EL (cell line): Measurements from ENCODE around the gene AKAP6.

ENCODE experiments used
- DNase-seq: peaks from one replicate; pipeline ENCODE4 v3.0.0-alpha.2; 2016

AKAP6 gene

DNA sequence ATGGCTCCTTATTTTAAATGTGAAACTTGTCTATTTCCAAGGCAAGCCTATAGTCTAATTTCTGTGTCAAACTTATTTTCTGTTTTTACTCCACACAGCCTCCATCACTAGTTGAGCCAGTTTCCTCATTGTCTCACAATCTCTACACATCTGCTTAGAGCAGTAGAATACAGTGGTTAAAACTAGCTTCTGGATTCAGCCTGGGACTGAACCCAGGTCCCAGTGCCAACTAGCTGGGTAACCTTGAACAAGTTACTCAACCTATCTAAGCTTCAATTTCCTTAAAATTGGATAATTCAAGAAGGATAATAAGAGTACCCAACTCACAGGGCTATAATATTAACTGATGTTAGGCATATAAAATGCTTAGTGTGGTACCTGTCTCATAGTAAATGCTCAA, 304.8 kb downstream of the AKAP6 start:
- no peak for DNase-seq

DNA sequence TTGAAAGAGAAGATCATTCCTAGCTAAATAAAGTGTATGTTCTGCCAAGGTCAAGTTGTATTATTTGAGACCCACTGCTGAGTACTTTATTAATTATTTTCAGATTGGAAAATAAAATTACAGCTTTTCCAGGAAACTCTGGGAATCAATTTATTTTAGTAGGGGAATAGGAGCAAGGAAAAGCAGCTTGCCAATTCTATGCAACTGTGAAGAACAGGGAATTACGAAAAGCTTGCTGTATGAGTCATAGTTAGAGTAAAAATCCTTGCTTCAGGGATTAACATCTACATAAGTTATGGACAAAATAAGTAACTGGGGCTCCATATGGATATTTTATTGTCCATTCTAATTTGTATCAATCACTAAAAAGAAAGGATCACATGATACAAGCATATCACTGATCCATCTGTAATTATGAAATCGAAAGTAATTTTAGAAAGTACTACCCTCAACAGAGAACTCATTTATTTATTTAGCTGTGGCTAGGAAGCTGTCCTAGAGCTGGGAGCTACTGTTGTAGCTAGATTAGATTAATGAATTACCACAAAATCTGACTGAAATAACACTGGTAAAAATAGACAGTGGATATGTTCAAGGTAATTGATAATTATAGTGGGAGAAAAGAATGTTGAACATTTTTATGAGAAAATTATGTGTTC, 306.1 kb downstream of the AKAP6 start:
- DNase-seq, result peak; percentile 46

DNA sequence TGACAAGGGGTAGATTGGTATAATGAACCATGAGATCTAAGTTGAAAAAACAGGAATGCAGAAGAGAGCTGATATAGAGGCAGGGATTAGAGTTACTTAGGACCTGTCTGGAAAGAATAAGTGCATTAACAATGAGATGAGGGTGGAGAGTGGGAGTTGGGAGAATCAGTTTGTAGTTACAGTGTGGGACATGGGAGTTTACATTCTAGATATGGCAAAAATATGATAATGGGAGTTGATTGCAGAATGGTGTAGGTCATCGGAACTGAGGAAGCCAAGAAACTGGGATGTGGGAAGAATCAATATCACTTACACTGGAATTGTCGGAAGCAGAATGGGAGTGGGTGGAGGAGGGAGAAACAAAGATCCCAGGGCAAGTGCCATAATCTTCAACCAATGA, 308.5 kb downstream of the AKAP6 start:
- DNase-seq, result no peak

DNA sequence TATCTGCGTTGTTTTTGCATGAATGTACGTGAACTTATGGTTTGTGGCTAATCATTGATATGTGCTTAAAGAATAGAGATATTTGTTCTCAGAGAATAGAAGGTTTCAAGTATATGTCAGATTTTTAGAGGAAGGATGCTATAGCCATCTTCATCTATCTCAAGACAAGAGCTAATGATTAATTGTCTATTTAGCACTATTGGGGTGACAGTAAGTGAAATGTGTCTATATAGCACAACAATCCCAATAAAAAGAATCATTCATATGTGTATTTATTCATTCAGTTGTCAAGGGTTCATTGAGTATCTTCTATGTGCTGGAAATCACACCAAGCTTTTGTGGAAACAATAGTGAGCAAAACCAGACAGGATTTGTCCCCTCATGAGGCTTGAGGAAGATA, 310.1 kb downstream of the AKAP6 start:
- DNase-seq, result no peak

DNA sequence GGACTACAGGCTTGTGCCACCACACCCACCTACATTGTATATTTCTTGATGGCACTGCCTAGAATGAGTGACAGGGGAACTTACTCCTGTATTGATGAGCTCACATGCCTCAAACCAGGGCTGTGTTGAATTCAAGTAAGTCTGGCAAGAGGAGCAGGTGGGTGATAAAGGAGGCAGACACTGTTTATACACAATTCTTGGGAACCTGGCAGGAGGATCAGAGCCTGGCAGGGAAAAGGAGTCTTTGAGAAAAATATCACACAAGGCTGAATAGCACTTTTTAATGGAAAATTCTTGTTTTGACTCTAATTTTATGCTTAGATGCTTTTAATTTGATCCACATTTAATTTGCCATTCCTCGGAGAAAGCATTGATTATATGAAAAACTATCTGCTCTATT, 316.5 kb downstream of the AKAP6 start:
- no peak for DNase-seq

DNA sequence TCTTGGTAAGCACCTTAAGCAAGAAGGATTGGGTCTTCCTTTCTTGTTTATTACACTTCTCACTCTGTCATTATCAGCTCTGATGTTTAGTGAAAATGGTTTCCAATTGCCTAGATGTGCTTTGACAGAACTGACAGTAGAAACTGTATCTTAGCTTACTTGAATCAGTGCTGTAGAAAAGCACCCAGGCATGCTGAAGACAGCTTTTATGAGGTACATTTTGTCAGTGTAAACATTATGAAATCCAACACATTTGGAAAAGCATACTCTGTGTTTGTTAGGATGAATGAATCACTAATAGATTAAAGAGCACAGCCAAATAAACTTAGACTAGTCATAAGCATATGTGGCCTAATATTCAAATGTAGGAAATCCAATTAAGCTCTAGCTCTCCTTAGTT, 319.3 kb downstream of the AKAP6 start:
- peak; percentile 24 for DNase-seq

DNA sequence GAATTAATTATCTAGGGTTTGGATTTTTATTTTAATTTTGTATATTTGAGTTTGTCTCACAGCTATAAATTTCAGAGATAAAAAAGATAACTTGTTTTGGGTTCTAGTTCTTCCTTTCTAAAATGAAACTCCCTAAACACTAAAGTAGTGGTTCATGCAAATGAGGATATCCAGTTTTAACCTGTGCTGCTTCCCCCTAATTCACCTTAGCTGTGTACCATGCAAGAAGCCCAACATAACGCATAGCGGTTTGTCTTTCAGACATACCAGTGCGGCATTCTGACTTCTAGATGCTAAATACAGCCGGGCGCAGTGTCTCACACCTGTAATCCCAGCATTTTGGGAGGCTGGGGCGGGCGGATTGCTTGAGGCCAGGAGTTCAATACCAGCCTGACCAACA, 320.9 kb downstream of the AKAP6 start:
- no peak for DNase-seq

DNA sequence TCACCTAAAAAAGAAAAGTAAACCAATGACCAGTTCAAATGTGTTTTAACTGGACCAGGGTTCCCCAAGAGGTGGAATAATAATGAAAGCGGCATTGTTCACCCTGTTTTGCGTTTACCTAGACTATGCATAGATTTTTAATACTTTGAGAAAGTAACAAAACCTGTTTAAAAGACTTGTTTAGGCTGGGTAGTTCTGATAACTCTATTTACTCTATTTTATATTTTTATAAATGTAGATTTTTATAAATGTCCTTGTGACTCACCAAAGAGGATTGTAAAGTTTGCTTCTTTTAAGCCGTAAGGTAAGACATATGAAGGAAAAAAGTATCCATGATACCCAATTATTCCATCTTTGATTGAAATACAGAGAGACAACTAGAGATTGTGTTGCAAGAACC, 321.6 kb downstream of the AKAP6 start:
- DNase-seq, result no peak

DNA sequence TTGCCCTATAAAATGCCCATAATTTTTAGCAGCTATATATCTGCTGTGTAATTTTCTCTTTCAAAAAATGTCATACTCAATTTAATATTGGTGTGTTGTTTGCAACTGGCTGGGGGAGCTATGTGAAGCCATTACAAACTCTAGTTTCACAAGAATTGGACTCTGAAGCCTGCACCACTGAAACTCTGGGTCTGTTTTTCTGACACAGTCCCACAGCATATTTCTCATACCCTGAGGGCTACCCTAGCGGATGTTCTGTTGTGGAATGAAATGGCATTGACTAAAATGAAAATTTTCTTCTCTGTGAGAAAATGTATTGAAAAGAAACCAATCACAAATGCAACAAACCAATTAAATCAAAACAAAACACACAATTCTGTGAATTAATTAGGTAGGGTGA, 325.0 kb downstream of the AKAP6 start:
- DNase-seq, result no peak

DNA sequence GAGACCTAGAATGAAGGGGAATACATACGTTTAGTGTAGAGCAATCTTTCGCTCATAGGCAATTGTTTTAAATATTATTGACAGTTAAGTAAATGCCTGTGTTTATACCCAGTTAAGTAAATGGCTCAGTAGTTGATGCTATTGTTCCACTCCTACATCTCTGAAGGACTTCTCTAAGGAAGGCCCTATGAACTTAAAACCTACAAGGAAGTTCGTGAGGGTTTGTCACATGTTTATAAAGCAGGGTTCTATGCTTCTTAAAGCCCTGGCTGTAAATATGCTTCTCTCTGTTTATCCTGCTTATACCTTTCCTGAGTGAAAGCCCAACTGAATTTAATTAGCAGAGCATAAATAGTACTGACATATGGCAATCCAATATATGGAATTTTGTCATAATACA, 327.5 kb downstream of the AKAP6 start:
- DNase-seq, result no peak

DNA sequence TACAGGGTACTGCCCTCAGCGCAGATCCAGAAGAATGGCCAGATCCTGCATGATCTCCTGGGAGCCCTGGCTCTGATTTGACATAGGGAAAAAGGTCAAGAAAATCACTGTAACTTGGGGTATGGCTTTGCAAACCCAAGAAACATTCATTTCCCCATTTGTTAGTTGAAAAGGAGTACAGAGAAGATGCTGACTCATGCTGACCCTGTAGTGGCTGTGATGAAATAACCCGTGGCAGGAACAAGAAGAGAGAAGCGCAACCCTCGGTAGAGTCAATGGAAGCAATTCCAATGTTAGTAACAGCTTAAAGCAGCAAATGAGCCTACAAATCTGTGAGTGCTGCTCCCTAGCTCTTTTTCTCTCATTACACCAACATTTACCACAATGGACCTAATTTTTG, 328.0 kb downstream of the AKAP6 start:
- peak; percentile 43 for DNase-seq

DNA sequence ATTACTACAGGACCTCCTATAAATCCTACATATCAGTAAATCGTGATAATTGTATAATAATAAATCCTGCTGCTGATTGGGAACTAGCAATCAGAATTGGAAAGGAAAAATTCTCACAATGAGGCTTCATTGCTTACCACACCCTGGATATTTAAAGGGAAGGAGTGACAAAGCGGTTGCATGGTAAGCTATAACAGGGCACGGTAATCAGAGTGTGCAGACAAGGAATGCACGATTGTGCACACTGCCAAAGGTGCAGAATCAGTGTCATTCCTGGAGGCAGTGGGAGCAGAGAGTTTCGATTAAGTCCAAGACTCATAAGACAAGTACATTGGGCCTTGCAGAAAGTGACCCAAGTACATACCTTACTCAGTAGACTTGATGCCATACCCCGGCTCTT, 332.1 kb downstream of the AKAP6 start:
- DNase-seq, result no peak

DNA sequence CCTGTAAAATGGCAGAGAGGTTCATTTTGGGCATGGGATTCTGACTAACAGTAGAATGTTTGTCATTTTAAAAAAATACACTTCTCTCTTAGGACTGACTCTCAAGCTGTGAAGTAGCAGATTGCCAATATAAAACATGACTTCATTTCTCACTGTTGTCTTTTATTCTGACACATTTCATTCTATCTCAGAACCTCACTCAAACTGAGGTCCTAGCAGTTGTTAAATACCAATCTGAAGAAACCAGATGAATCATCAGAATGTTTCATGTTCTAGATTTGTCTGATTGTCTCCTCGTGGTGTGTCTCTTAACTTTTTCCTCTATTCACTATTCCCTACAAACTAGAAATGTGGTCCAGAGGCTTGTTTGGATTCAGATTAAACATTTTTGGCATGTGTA, 333.1 kb downstream of the AKAP6 start:
- DNase-seq, result peak; percentile 23

DNA sequence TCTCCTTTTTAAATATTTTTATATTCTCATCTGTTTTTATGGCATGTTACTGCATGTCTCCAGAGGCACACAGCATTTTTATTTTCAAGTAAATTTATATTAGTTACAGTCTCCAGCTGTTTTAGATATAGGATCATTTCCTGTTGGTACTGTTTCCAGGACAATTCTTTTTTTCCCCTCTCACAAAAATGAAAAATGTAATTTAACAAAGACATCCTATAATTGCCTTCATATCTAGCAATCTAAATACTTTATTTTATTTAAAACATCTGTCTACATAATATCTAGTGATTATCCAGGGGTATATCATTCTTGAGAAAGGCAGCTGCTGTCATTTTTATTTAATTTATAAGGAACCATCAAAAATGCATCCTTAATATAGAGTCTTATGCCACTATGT, 337.2 kb downstream of the AKAP6 start:
- DNase-seq, result no peak

DNA sequence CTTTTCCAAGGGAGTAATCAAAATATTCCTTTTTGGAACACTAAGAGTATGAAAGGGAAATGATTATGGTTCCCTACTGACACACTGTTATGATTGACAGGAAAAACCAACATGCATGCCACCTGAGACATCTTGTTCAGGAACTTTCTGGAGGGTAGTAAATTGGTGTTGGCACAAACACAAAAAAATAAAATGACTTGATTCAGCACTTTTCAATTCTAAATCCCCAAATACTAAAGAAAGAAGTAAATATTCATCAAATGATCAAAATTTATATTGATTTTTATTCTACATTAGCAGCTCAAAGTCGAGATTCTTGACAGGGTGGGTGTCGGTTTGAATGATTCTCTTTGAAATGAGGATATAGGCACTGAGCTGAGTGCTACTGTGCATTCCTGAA, 338.2 kb downstream of the AKAP6 start:
- no peak for DNase-seq

DNA sequence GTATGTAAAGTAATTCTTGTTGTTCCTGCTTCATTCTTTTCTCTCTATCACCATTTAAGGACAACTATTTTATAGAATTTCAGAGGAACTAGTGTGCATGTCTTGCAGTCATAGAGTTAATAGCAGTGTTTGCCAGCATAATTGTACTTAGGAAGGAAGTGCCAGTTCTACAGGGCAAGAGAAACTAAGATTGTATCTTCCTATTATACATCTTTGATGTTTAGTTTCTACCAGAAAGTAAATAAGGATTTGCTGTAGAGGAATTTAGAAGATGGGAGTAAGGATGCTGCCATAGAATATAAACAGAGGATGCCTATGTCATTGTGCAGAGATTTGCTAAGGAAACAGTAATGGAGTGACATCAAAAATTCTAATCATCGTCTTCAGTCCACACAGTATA, 338.7 kb downstream of the AKAP6 start:
- no peak for DNase-seq

DNA sequence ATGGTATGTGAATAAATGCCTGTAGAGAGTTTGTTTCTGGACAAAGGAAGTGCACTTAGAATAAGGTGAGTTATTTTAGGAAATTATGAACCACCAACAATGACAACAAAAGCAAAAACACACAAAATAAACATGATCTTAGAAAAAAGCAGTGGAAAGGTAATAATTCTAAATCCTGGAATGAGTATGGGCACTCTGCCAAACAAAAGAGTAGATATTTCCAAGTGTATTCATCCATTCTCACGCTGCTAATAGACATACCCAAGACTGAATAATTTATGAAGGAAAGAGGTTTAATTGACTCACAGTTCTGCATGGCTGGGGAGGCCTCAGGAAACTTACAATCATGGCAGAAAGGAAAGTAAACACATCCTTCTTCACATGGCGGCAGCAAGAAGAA, 340.3 kb downstream of the AKAP6 start:
- no peak for DNase-seq

DNA sequence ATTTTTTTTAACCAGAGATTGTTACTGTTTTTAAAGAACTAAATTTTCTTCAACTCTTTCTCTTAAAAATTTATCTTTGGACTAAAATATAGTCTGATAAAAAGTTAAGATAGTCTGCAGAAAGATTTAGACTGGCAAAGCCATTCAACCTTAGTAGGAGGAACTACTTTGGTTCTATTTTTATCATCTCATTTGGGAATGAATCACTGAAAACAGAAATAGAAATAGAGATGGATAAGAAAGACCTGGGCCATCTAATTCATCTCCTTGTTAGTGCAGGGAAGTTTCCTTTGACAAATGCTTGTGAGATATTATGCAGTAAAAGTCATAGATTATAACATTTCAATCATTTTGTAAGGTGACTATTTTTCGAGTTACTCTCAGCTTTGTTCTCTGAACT, 346.3 kb downstream of the AKAP6 start:
- no peak for DNase-seq

DNA sequence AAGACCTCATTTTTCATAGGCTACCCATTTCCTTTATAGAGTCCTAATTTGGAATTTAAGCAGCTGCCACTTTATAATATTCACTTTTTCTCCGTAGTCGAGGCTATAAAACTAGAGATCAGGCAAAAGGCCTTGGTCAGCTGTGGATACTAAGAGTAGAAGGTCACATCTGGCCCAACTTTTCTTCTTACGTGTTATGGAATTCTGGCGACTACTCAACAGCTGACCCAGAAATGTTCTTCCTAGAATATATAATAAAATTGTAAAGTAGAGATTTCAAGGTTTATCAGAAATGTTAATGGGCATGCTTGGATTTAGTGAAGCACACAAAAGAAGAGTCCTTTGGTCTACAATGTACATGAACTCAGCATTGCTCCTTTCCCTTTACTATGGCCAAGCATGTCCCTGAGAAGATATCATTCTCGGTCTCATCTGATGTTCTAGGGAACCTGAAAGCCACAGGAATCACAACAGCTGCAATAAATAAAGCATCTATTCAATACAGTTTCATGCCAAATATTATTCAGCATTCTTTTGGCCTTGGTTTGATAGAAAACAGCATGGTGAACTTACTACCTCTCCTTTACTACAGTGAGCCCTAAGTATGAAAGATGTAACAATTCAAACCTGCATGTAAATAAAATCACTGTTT, 348.2 kb downstream of the AKAP6 start:
- no peak for DNase-seq

DNA sequence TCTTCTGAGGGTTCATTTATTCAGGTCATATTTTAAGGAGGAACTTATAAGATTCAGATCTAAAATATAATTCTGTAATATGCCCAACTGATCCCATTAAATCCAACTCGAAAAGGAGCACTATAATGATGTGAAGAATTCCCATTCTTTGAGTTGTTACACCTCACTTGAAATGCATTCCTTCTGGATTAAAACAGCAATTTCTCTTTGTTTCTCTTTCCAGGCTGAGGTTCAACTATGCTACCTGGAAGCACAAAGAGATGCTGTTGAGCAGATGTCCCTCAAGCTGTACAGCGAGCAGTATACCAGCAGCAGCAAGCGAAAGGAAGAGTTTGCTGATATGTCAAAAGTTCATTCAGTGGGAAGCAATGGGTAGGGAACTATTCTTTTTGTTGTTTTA, 349.0 kb downstream of the AKAP6 start:
- no peak for DNase-seq

DNA sequence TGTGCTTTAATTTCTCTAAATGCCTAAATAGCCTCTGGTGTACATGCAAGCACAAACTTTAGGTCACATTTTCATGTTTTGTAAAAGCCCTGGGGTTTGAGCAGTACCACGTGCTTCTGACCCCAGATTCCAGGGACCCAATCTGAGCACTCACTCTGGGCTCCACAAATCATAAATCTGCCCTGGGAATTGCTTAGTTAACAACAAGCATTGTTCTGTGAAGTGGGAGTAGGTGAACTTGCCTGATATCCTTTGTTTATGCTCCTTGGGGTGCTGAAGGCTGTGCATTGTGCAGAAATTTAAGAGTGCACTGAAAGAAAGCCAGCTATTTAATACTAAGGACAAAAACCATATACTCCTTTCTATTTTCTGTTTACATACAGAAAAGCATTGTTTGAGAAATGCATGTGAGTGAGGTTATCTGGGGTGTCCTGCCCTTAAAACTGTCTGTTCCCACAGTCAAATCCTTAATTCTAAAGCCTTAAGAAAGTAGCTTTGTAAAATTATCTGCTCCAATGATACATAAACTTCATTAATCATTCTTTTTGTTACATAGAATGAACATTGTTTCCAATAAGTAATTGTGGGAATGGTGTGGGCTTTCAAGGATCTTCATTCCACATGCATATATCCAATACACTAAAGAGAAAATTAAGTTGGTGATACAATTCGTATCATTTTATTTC, 351.0 kb downstream of the AKAP6 start:
- no peak for DNase-seq

DNA sequence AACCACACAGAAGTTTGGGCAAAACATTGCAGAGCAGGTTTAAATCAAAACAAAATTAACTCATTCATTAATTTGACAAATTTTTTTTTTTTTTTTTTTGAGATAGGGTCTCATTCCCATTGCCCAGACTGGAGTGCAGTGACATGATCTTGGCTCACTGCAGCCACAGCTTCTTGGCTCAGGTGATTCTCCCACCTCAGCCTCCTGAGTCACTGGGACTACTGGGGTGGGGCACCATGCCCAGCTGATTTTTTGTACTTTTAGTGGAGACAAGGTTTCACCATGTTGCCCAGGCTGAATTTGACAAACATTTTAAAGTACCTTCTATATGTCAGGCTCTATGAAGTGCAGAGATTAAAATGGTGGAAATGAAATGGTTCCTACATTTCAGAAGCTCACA, 352.5 kb downstream of the AKAP6 start:
- DNase-seq, result no peak

DNA sequence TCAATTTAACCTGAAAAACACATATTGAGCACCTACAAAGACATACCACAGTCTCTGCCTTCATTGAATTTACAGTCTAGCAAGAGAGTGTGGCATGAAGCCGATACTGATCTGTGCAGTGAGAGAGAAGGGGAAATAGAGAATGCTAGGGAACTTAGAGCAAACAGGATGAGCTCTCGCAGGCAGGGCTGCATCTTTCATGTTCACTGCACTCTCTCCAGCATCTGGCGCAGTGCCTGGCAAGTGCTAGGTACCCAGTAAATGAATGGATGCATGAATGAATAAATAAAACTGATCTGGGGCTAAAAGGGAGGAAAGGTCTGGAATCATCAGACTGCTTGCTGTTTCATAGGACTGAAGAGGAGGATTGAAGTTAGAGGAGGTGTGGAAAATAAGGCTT, 353.1 kb downstream of the AKAP6 start:
- DNase-seq, result no peak

DNA sequence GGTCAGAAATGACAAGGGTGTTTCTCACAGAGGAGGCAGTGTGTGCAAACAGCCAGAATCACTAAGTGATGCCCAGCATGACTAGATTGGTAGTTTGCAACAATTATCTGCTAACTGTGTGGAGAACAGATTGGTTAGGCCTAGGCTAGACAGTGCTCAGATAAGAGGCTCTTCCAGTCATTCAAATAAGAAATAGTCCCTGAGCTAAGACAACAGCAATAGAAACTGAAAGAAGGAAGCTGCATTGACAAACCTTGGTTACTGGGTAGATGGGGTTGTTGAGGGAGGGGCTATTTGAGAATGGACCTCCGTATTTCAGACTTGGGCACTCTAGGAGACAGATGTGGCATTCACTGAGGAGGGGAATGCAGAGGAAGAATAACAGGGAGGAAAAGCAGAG, 354.6 kb downstream of the AKAP6 start:
- DNase-seq, result no peak

DNA sequence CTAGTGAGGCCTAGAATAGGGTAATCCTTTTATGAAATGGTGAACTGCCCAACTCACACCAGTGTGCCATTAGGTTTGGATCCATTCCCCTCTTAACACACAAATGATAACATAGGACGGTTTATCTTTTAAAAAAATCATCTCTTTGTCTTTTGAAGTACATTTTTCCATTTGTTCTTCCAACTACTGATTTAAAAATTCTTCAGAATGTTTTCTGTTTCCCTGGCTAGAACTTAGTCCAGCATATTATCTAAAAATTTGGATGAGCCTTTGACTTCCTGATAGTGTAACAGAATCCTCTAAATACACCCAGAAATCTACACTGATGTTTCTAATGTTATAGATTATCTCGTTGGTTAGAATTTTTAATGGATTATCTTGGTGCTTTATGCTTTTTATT, 359.8 kb downstream of the AKAP6 start:
- no peak for DNase-seq
